Esophagus muscularis mucosa (tissue), 4 donors: ENCODE results near the gene PPP1R27. TPM values are rescaled to one million over a fixed set of nuclear protein-coding genes. Genes with fewer than 3 reads are reported as not detected.
A peak's percentile ranks its signal among the peaks of the same experiment; 100 is the strongest.

Source experiments
- DNase-seq: peaks from one replicate; pipeline ENCODE4 v3.0.0-alpha.2; 2017; ENCODE audit errors: extremely low spot score
- H3K27ac ChIP-seq, 4 donors: fragments of 200-600 bp; sonication (generic); replicated peaks in 1 of 4; 1 replicate in 3 of 4; 2 replicates in 1 of 4; pipeline ENCODE4 v1.5.1; 2016 to 2019; ENCODE audit warnings: mild to moderate bottlenecking in 1 of 4
- H3K27me3 ChIP-seq, 4 donors: fragments of 200-600 bp; sonication (generic); one replicate each; pipeline versions ENCODE4 v1.5.1 to v1.6.0; 2016 to 2019
- H3K36me3 ChIP-seq, 4 donors: fragments of 200-600 bp; sonication (generic); one replicate each; pipeline ENCODE4 v1.5.1; 2016 to 2019
- H3K4me1 ChIP-seq, 4 donors: fragments of 200-600 bp; sonication (generic); one replicate each; pipeline ENCODE4 v1.5.1; 2016 to 2019
- H3K4me3 ChIP-seq, 4 donors: fragments of 200-600 bp; sonication (generic); 1 replicate in 2 of 4; 2 replicates in 2 of 4; pipeline ENCODE4 v1.5.1; 2016 to 2019; ENCODE audit warnings: mild to moderate bottlenecking in 4 of 4, moderate library complexity in 1 of 4
- H3K9me3 ChIP-seq, 4 donors: fragments of 200-600 bp; sonication (generic); 1 replicate in 3 of 4; 2 replicates in 1 of 4; pipeline ENCODE4 v1.5.1; 2016 to 2019
- EP300 ChIP-seq: sonication (generic); formaldehyde crosslinking; IDR thresholded peaks from one replicate; pipeline ENCODE4 v1.6.1; 2017; ENCODE audit warnings: antibody characterized with exemption
- POLR2A ChIP-seq: fragments of 450-650 bp; IDR thresholded peaks from one replicate; pipeline ENCODE4 v1.6.1; 2017; ENCODE audit warnings: antibody characterized with exemption, moderate library complexity, mild to moderate bottlenecking, low read depth
- POLR2AphosphoS5 ChIP-seq, 2 donors: sonication (generic); formaldehyde crosslinking; IDR thresholded peaks; one replicate each; pipeline ENCODE4 v1.6.1; 2017; ENCODE audit warnings: antibody characterized with exemption in 2 of 2
- WGBS: methylation state at CpG from one replicate; pipeline ENCODE4 v1.1.5; 2018; 5-methylcytosine and 5-hydroxymethylcytosine counted together
- intact Hi-C: fragments of 100-400 bp; cut with DNase I; formaldehyde crosslinking; loops from one replicate; pipeline ENCODE4 v1.15.1; 2023
- total RNA-seq, 4 donors: library from RNA; depleted of rRNA; stranded (reverse); fragments of >200 nt; gene quantifications; one replicate each; pipeline versions ENCODE4 v1.1.0 to v1.2.1, GENCODE V29; 2016
- TF ChIP-seq, protein P1 (sequence below), 3 experiments: fragments of 200-600 bp in 2 of 3; fragments of 450-650 bp in 1 of 3; sonication (generic) in 2 of 3; IDR thresholded peaks; one replicate each; pipeline ENCODE4 v1.5.1; 2017 to 2019; ENCODE audit warnings: antibody characterized with exemption in 3 of 3, mild to moderate bottlenecking in 2 of 3, moderate library complexity in 1 of 3

Gene PPP1R27
- total RNA-seq, 4 donors from 2014 or later, result not detected

DNA sequence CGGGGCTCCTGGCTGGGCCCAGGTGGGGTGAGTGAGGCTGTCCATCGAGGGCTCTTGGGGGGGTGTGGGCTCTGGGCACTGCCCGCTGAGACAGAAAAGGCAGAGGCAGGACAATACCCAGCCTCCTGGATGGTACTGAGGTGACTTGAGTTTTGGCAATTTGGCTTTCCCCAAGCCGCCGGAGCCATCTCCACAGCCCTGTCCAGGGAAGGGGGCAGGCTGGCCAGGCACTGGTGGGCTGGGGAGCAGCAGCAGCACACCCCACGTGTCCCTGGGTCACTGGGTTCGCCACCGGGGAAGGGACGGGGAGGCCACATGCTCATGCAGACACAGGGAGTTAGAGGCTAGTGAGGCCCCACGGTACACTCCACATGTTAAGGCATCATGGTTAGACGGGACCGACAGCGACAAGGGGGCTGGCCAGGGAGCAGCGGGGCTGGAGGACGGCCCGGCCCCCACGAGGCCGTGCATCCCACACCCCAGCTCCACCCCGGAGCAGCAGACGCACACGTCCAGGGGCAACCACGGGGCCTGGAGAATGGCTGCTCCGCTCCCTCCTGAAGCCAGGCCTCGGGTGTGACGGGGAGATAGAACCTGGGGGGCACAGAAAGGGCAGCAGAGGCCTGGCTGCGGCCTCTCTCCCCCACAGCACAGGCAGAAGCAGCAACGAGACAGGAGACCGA is 33.3 kb upstream of the PPP1R27 start:
- H3K27me3 ChIP-seq, result no peaks in the 10 kb centered on the region
- TF ChIP-seq POLR2AphosphoS5 (IDR thresholded peaks at IDR 0.05) (no peak), EP300 (no peak), POLR2A (no peak)
- TF ChIP-seq, protein P1, sequence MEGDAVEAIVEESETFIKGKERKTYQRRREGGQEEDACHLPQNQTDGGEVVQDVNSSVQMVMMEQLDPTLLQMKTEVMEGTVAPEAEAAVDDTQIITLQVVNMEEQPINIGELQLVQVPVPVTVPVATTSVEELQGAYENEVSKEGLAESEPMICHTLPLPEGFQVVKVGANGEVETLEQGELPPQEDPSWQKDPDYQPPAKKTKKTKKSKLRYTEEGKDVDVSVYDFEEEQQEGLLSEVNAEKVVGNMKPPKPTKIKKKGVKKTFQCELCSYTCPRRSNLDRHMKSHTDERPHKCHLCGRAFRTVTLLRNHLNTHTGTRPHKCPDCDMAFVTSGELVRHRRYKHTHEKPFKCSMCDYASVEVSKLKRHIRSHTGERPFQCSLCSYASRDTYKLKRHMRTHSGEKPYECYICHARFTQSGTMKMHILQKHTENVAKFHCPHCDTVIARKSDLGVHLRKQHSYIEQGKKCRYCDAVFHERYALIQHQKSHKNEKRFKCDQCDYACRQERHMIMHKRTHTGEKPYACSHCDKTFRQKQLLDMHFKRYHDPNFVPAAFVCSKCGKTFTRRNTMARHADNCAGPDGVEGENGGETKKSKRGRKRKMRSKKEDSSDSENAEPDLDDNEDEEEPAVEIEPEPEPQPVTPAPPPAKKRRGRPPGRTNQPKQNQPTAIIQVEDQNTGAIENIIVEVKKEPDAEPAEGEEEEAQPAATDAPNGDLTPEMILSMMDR (IDR thresholded peaks at IDR 0.05), result no peak
- 74% methylated on average over 6 of the region's 28 CpGs for WGBS
- H3K27ac ChIP-seq, result peak overlapping the region; percentile 97 to 99 (median 99)
- no peak overlapping the region for H3K4me3 ChIP-seq
- H3K4me1 ChIP-seq, result peaks cover 53 to 79% (median 64%) of the 10 kb centered on the region in 4 donors
- H3K9me3 ChIP-seq, result no peaks in the 10 kb centered on the region
- peaks cover 17 to 51% (median 34%) of the 10 kb centered on the region in 4 donors for H3K36me3 ChIP-seq
- intact Hi-C loops, result no loop called here
- no peak for DNase-seq

DNA sequence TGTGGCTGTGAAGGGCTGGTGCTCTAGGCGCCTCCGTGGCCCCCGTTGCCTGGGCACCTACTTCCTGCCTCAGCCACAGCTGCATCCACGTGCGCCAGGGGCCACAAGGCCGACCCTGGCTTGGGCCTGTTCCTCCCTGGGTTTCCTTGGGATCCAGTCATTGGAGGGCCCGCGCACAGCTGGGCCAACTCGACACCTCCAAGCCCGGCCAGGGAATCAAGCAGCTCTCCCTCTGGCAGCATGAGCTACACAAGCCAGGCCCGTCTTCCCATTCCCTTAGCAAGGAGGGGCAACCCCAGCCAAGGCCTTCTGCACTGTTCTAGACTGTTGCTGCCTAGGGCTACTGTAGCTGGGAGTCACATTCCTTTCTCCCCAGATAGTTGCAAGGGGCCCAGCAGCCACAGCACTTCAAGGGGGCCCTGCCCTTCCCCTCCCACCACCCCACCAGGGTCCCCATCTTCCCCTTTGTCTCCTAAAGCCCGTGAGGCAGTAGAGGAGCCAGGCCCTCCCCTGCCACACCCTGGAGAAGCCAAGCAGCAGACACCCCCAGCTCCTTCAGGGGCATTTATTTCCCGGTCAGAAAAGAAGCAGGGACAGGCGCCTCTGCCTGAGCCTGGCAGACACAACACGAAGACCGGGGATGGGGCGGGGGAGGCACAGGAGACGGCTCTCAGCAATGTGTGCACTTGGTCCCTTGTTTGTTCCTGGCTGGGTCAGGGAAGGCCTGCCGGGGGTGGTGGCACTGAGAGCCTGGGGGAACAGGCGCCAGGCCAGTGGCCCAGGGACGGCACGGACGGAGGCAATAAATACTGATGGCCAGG is 32.5 kb upstream of the PPP1R27 start:
- TF ChIP-seq EP300 (no peak), POLR2A (no peak), POLR2AphosphoS5 (IDR thresholded peaks at IDR 0.05) (no peak)
- TF ChIP-seq, protein P1 (IDR thresholded peaks at IDR 0.05), result no peak
- no peaks in the 10 kb centered on the region for H3K27me3 ChIP-seq
- WGBS, result 70% methylated on average over 9 of the region's 23 CpGs
- no peaks in the 10 kb centered on the region for H3K9me3 ChIP-seq
- peak overlapping the region; percentile 97 to 99 (median 99) for H3K27ac ChIP-seq
- H3K4me1 ChIP-seq, result peaks cover 54 to 79% (median 65%) of the 10 kb centered on the region in 4 donors
- intact Hi-C loops, result no loop called here
- no peak overlapping the region for H3K4me3 ChIP-seq
- H3K36me3 ChIP-seq, result peaks cover 17 to 51% (median 34%) of the 10 kb centered on the region in 4 donors
- DNase-seq, result no peak

DNA sequence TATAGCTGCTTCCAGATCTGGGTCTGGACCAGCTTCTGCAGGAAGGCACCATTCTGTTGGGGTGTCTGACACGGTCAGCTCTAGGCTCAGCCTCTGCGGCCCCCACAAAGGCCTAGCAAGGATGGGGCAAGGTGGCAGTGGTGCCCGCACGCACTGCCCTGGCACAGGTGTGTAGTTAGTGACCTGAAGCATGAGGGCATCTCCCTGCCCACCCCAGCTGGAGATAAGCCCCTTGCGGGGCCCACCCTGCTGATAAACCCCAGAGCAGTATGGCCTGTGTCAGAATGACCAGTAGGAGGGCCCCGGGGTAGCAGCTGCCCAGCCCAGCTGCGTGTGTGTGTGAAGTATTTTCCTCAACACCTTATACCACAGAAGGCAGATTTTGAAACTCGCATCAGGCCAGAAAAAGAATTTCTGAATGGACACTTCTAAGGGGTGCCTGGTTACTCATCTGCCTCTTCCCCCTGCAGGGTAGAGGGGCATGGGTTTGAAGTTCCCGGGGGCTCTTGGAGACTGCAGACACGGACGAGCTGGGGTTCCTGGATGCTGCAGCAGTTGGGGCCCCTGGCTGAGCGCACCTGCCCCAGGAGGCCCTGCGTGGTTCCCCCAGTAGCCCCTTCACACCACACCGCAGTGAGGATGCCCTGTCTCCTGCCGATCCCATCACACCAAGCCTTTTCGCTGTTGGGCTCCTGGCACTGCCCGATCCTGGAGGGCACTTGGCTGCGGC is 31.8 kb upstream of the PPP1R27 start:
- H3K27ac ChIP-seq, result peak overlapping the region; percentile 97 to 99 (median 99)
- intact Hi-C loops, result no loop called here
- no peak for DNase-seq
- no peak for TF ChIP-seq POLR2A
- TF ChIP-seq POLR2AphosphoS5 (IDR thresholded peaks at IDR 0.05), result peak in 1 of 2 donors; percentile 5
- peaks cover 57 to 79% (median 66%) of the 10 kb centered on the region in 4 donors for H3K4me1 ChIP-seq
- 65% methylated on average over 12 of the region's 18 CpGs for WGBS
- no peaks in the 10 kb centered on the region for H3K9me3 ChIP-seq
- no peaks in the 10 kb centered on the region for H3K27me3 ChIP-seq
- peaks cover 17 to 51% (median 34%) of the 10 kb centered on the region in 4 donors for H3K36me3 ChIP-seq
- H3K4me3 ChIP-seq, result no peak overlapping the region

DNA sequence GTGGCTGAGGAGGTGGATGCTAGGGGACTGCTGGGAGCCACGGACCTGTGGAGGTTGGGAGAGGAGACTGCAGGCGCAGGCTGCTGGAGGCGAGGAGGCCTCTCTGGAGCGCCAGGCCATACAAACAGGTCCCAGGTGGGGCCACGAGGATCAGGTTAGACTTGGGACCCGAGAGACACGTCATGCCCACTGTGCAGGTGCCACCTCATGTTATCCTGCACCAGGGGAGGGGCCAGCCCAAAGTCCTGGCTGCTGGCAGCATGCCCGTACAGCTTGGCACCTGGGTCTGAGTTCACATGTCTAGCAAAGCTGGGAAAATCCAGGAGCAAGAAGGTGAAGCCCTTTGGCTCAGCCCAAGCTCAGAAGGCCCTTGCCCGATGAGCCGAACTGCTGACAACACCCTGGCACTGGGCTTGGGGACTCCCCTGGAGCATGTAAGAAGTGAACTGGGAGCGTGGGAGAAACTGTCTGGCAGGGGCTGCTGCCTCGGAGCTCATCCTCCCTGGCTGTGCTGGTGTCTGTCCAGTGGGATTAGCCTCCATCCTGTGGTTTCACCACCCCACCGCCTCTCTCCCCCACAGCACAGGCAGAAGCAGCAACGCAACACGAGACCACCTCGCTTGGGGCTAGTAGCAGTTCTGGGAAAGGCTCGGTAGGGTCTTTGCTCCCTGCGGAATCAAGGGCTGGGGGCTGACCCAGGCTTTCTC is 31.0 kb upstream of the PPP1R27 start:
- peaks cover 17 to 51% (median 34%) of the 10 kb centered on the region in 4 donors for H3K36me3 ChIP-seq
- H3K27ac ChIP-seq, result peak overlapping the region; percentile 9 to 99 (median 22)
- H3K4me1 ChIP-seq, result peaks cover 61 to 83% (median 69%) of the 10 kb centered on the region in 4 donors

More for the DNA sequence above, 31.0 kb upstream of the PPP1R27 start:
- peak in 1 of 2 donors; percentile 19 for TF ChIP-seq POLR2AphosphoS5 (IDR thresholded peaks at IDR 0.05)
- TF ChIP-seq, protein P1 (IDR thresholded peaks at IDR 0.05), result no peak
- no peak for TF ChIP-seq POLR2A
- TF ChIP-seq EP300, result no peak
- Histone ChIP-seq H3K27me3 (no peaks in the 10 kb centered on the region), H3K4me3 (no peak overlapping the region), H3K9me3 (no peaks in the 10 kb centered on the region)
- no peak for DNase-seq
- intact Hi-C loops, result no loop called here
- WGBS, result 73% methylated on average over 13 of the region's 18 CpGs
